Activated B cell treated with CpG ODN at 0.5 μM for 24 hours (primary cell): ENCODE results near the gene PAPPA. TPM values are rescaled to one million over a fixed set of nuclear protein-coding genes. Genes with fewer than 3 reads are reported as not detected.

Experiments
- ATAC-seq: fragments of 200-7000 bp; cut with Tn5 transposase; one replicate; pipeline ENCODE4 v1.10.0; 2021; ENCODE audit warnings: low read depth, mild to moderate bottlenecking, moderate library complexity
- CTCF ChIA-PET: fragments of 350-600 bp; sonication (Branson Sonifier 250); formaldehyde crosslinking; loops from one replicate; lab custom pipeline; 2021; ENCODE audit warnings: antibody characterized with exemption; lab: Charles Lee
- POLR2A ChIA-PET: fragments of 350-600 bp; sonication (Branson Sonifier 250); formaldehyde crosslinking; loops from one replicate; lab custom pipeline; 2021; ENCODE audit warnings: antibody characterized with exemption; lab: Charles Lee
- DNase-seq: peaks from one replicate; pipeline ENCODE4 v3.0.0; 2022
- H3K27ac Mint-ChIP-seq: one replicate; pipeline ENCODE4 v1.8.0; 2020; ENCODE audit warnings: mixed read lengths
- H3K27me3 Mint-ChIP-seq: one replicate; pipeline ENCODE4 v1.8.0; 2021; ENCODE audit warnings: mixed read lengths
- H3K36me3 Mint-ChIP-seq: one replicate; pipeline ENCODE4 v1.8.0; 2021; ENCODE audit warnings: low read depth, mixed read lengths
- H3K4me1 Mint-ChIP-seq: one replicate; pipeline ENCODE4 v1.8.0; 2021; ENCODE audit warnings: mixed read lengths
- H3K4me3 Mint-ChIP-seq: one replicate; pipeline ENCODE4 v1.8.0; 2020; ENCODE audit warnings: mild to moderate bottlenecking, mixed read lengths
- H3K9me3 Mint-ChIP-seq: one replicate; pipeline ENCODE4 v1.8.0; 2020; ENCODE audit warnings: mixed read lengths
- CTCF ChIP-seq: fragments of 200-600 bp; IDR thresholded peaks from one replicate; pipeline ENCODE4 v1.8.0; 2022; ENCODE audit warnings: antibody characterized with exemption, mild to moderate bottlenecking
- intact Hi-C: fragments of 100-400 bp; cut with micrococcal nuclease; formaldehyde crosslinking; loops from one replicate; pipeline ENCODE4 v1.15.1; 2024
- total RNA-seq: library from RNA; stranded (reverse); gene quantifications from 2 replicates; pipeline ENCODE4 v1.2.3, GENCODE V29; 2022

The PAPPA gene
- total RNA-seq, 1 donor from 2014 or later = not detected

- no peaks in the 10 kb centered on the region for H3K36me3 Mint-ChIP-seq
- TF ChIP-seq CTCF = no peak
- POLR2A ChIA-PET = no interaction called here
- H3K4me3 Mint-ChIP-seq = no peak overlapping the region
- CTCF ChIA-PET = no interaction called here
- no peak overlapping the region for H3K27ac Mint-ChIP-seq
- DNase-seq (no peak), ATAC-seq (no peak)
- H3K9me3 Mint-ChIP-seq = no peaks in the 10 kb centered on the region
- intact Hi-C loops = no loop called here
- peaks cover 5% of the 10 kb centered on the region for H3K4me1 Mint-ChIP-seq
- H3K27me3 Mint-ChIP-seq = peaks cover 52% of the 10 kb centered on the region
These were observed 3.2 kb downstream of the PAPPA start for GRCh38 chr9:116156621-116157314.

- H3K27ac Mint-ChIP-seq = no peak overlapping the region
- ChIA-PET CTCF (no interaction called here), POLR2A (no interaction called here)
- peaks cover 46% of the 10 kb centered on the region for H3K27me3 Mint-ChIP-seq
- peaks cover 5% of the 10 kb centered on the region for H3K4me1 Mint-ChIP-seq
- DNase-seq (no peak), ATAC-seq (no peak)
- H3K4me3 Mint-ChIP-seq = no peak overlapping the region
- H3K36me3 Mint-ChIP-seq = no peaks in the 10 kb centered on the region
- TF ChIP-seq CTCF = no peak
- H3K9me3 Mint-ChIP-seq = no peaks in the 10 kb centered on the region
- intact Hi-C loops = no loop called here
These were observed 4.0 kb downstream of the PAPPA start for GRCh38 chr9:116157436-116158138.

- no peaks in the 10 kb centered on the region for H3K4me1 Mint-ChIP-seq
- ATAC-seq = no peak
- H3K27ac Mint-ChIP-seq = no peak overlapping the region
- no peaks in the 10 kb centered on the region for H3K36me3 Mint-ChIP-seq
- POLR2A ChIA-PET = no interaction called here
- no peak for TF ChIP-seq CTCF
- H3K4me3 Mint-ChIP-seq = no peak overlapping the region
- no peak for DNase-seq
- intact Hi-C loops = no loop called here
- peaks cover 23% of the 10 kb centered on the region for H3K27me3 Mint-ChIP-seq
- H3K9me3 Mint-ChIP-seq = no peaks in the 10 kb centered on the region
- CTCF ChIA-PET = no interaction called here
These were observed 7.3 kb downstream of the PAPPA start for GRCh38 chr9:116160676-116161571.

- H3K4me1 Mint-ChIP-seq = no peaks in the 10 kb centered on the region
- POLR2A ChIA-PET = no interaction called here
- TF ChIP-seq CTCF = no peak
- DNase-seq (no peak), ATAC-seq (no peak)
- H3K27me3 Mint-ChIP-seq = peaks cover 15% of the 10 kb centered on the region
- CTCF ChIA-PET = no interaction called here
- no peaks in the 10 kb centered on the region for H3K36me3 Mint-ChIP-seq
- H3K9me3 Mint-ChIP-seq = no peaks in the 10 kb centered on the region
- intact Hi-C loops = no loop called here
- H3K4me3 Mint-ChIP-seq = no peak overlapping the region
- H3K27ac Mint-ChIP-seq = no peak overlapping the region
These were observed 8.7 kb downstream of the PAPPA start for GRCh38 chr9:116162241-116162781.
